ENCODE results near the gene RUNX2.

The RUNX2 gene

DNA sequence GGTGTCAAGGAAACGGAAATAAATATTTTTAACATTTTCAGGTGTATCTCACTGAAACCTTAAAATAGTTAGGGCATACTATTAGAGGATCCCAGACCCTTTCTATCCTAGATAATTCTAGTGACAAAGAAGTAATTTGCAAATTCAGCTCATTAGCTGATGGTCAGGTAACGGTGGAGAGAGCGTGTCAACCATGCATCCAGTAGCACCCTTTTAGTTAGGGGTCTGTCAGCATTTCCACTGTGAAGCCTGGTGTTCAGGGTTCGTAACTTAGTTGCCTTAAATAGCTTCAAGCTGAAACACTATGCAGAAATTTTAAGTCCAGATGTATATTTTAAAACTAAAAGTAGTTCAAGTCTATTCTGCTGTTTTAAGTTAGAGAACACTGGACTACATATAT lies 98.1 kb downstream of the RUNX2 start:
- H3K27ac ChIP-seq (ENCODE audit: low read depth, low read length, poor library complexity, severe bottlenecking), result no peak overlapping the region
- no peak overlapping the region for H3K4me2 ChIP-seq (ENCODE audit: low read length)
- no peak for TF ChIP-seq EZH2 (IDR thresholded peaks at IDR 0.05; ENCODE audit: borderline replicate concordance, low read length)
- no peak for TF ChIP-seq CTCF (IDR thresholded peaks at IDR 0.05; ENCODE audit: low read length)
- H3F3A ChIP-seq (ENCODE audit: insufficient read depth, low read length), result no peaks in the 10 kb centered on the region
- H3K9me3 ChIP-seq (ENCODE audit: low read length), result no peaks in the 10 kb centered on the region
- H3K79me2 ChIP-seq (ENCODE audit: insufficient read depth, low read length), result no peaks in the 10 kb centered on the region
- no peak overlapping the region for H2AFZ ChIP-seq (ENCODE audit: low read length)
- no peaks in the 10 kb centered on the region for H3K4me1 ChIP-seq (ENCODE audit: insufficient read depth, low read length, severe bottlenecking)
- peaks cover 8% of the 10 kb centered on the region for H3K27me3 ChIP-seq (ENCODE audit: insufficient read depth, low read length)
- no peaks in the 10 kb centered on the region for H4K20me1 ChIP-seq (ENCODE audit: insufficient read depth, low read length)
- no peaks in the 10 kb centered on the region for H3K9me2 ChIP-seq (ENCODE audit: low read depth, low read length)
- no peak overlapping the region for H3K4me3 ChIP-seq (ENCODE audit: low read depth, low read length, poor library complexity, severe bottlenecking)
- H3K9ac ChIP-seq (ENCODE audit: low read length), result no peak overlapping the region
- no peaks in the 10 kb centered on the region for H3K36me3 ChIP-seq (ENCODE audit: insufficient read depth, low read length)

DNA sequence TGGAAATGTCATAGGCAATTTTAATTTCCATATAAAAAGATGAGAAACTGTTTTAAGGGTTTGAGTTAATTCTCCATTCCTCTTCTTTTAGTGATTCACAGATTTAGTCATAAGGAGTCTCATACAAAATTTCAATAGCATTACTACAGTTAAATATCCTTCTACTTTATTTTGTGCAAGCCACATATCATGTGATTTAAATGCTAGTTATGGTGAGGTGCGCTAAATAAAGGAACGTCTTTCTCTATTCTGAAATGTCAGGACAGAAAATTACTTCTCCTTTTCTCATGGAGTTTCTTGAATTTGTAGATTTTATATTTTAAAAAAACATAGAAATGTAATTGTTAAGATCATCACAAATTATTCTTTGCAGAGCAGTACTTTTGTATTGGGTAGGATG lies 99.6 kb downstream of the RUNX2 start:
- 0 out of 2 replicates have a peak, but pooled peaks cover 3% of the 10 kb centered on the region for H3K9me2 ChIP-seq (ENCODE audit: low read depth, low read length)
- H3K9me3 ChIP-seq (ENCODE audit: low read length), result no peaks in the 10 kb centered on the region
- H3K9ac ChIP-seq (ENCODE audit: low read length), result no peak overlapping the region
- no peak overlapping the region for H3K4me2 ChIP-seq (ENCODE audit: low read length)
- peaks cover 8% of the 10 kb centered on the region for H3K27me3 ChIP-seq (ENCODE audit: insufficient read depth, low read length)
- H3F3A ChIP-seq (ENCODE audit: insufficient read depth, low read length), result no peaks in the 10 kb centered on the region
- no peak overlapping the region for H3K4me3 ChIP-seq (ENCODE audit: low read depth, low read length, poor library complexity, severe bottlenecking)
- no peaks in the 10 kb centered on the region for H3K36me3 ChIP-seq (ENCODE audit: insufficient read depth, low read length)
- H3K4me1 ChIP-seq (ENCODE audit: insufficient read depth, low read length, severe bottlenecking), result no peaks in the 10 kb centered on the region
- no peak overlapping the region for H3K27ac ChIP-seq (ENCODE audit: low read depth, low read length, poor library complexity, severe bottlenecking)
- TF ChIP-seq CTCF (IDR thresholded peaks at IDR 0.05; ENCODE audit: low read length), result no peak
- TF ChIP-seq EZH2 (IDR thresholded peaks at IDR 0.05; ENCODE audit: borderline replicate concordance, low read length), result no peak
- H3K79me2 ChIP-seq (ENCODE audit: insufficient read depth, low read length), result no peaks in the 10 kb centered on the region
- H4K20me1 ChIP-seq (ENCODE audit: insufficient read depth, low read length), result no peaks in the 10 kb centered on the region
- no peak overlapping the region for H2AFZ ChIP-seq (ENCODE audit: low read length)

- Histone ChIP-seq H3K27ac (ENCODE audit: low read depth, low read length, poor library complexity, severe bottlenecking) (no peak overlapping the region), H3K9me2 (ENCODE audit: low read depth, low read length) (0 out of 2 replicates have a peak, but pooled peaks cover 3% of the 10 kb centered on the region), H4K20me1 (ENCODE audit: insufficient read depth, low read length) (no peaks in the 10 kb centered on the region), H3F3A (ENCODE audit: insufficient read depth, low read length) (no peaks in the 10 kb centered on the region), H3K9ac (ENCODE audit: low read length) (no peak overlapping the region), H3K9me3 (ENCODE audit: low read length) (no peaks in the 10 kb centered on the region), H3K27me3 (ENCODE audit: insufficient read depth, low read length) (peaks cover 8% of the 10 kb centered on the region), H3K79me2 (ENCODE audit: insufficient read depth, low read length) (no peaks in the 10 kb centered on the region), H3K36me3 (ENCODE audit: insufficient read depth, low read length) (no peaks in the 10 kb centered on the region), H3K4me2 (ENCODE audit: low read length) (no peak overlapping the region), H3K4me1 (ENCODE audit: insufficient read depth, low read length, severe bottlenecking) (no peaks in the 10 kb centered on the region), H2AFZ (ENCODE audit: low read length) (no peak overlapping the region), H3K4me3 (ENCODE audit: low read depth, low read length, poor library complexity, severe bottlenecking) (no peak overlapping the region)
- TF ChIP-seq EZH2 (IDR thresholded peaks at IDR 0.05; ENCODE audit: borderline replicate concordance, low read length) (no peak), CTCF (IDR thresholded peaks at IDR 0.05; ENCODE audit: low read length) (no peak)
These were observed 100.6 kb downstream of the RUNX2 start for GRCh38 chr6:45428727-45429126.

All from OCI-LY1 (cell line).